Adipocyte (in vitro differentiated cells): ENCODE measurements around the gene RUNX1.

ENCODE experiments used
- DNase-seq: peaks from one replicate; pipeline ENCODE4 v3.0.0-alpha.2; 2015; ENCODE audit warnings: low read depth
- H3K27me3 ChIP-seq: replicated peaks from 2 replicates; pipeline ENCODE4 v1.7.0; 2013; ENCODE audit warnings: mild to moderate bottlenecking, low read length, moderate library complexity; ENCODE audit not compliant: control insufficient read depth, insufficient read depth
- H3K36me3 ChIP-seq: 2 replicates; pipeline ENCODE4 v1.7.0; 2013; ENCODE audit warnings: low read length, mild to moderate bottlenecking, moderate library complexity; ENCODE audit not compliant: control insufficient read depth, insufficient read depth, severe bottlenecking
- H3K4me1 ChIP-seq: 2 replicates; pipeline ENCODE4 v1.7.0; 2013; ENCODE audit warnings: mild to moderate bottlenecking, low read length, moderate library complexity; ENCODE audit not compliant: control insufficient read depth, insufficient read depth
- H3K4me3 ChIP-seq: 2 replicates; pipeline ENCODE4 v1.7.0; 2013; ENCODE audit warnings: mild to moderate bottlenecking, low read length, moderate library complexity
- H3K9ac ChIP-seq: 2 replicates; pipeline ENCODE4 v1.7.0; 2013; ENCODE audit warnings: mild to moderate bottlenecking, low read length, moderate library complexity
- H3K9me3 ChIP-seq: 2 replicates; pipeline ENCODE4 v1.7.0; 2013; ENCODE audit warnings: mild to moderate bottlenecking, low read length, moderate library complexity; ENCODE audit not compliant: control insufficient read depth

RUNX1 gene

DNA sequence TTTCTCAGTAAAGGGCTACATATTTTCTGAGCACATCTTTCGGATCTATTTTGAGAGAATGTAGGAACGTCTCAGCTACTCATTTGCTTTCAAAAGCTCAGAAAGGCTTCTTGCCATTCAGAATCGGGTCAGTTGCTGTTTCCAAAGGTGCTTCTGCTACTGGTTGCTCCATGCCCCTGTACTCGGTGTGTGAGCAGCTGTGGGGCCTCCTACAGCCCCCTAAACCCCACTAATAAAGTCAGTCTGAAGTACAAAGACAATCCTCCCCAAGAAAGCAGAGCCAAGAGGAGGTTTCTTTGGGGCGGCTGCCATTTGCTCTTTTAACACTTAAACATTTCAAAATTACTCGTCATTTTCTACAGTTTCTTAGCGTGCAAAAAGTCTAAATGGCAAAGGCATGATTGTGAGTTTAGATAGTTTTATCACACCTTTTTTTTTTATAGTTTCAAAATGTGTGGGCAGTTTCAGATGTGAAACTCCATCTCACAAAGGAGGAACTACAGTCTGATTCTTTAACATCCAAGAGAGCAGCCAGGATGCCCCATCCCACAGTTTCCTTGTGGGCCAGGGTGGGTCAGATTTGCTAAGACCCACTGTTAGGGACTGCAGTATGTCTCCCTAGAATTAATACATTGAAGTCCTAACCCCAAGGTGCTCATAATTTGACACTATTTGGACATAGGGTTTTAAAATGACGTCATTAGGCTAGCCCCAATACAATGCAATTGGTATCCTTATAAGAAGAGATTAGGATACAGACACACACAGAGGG lies 4.1 kb downstream of the RUNX1 start:
- no peaks in the 10 kb centered on the region for H3K9me3 ChIP-seq
- H3K4me1 ChIP-seq: peaks cover 38% of the 10 kb centered on the region
- DNase-seq: no peak
- no peak overlapping the region for H3K4me3 ChIP-seq
- no peaks in the 10 kb centered on the region for H3K36me3 ChIP-seq
- no peaks in the 10 kb centered on the region for H3K27me3 ChIP-seq
- no peak overlapping the region for H3K9ac ChIP-seq

DNA sequence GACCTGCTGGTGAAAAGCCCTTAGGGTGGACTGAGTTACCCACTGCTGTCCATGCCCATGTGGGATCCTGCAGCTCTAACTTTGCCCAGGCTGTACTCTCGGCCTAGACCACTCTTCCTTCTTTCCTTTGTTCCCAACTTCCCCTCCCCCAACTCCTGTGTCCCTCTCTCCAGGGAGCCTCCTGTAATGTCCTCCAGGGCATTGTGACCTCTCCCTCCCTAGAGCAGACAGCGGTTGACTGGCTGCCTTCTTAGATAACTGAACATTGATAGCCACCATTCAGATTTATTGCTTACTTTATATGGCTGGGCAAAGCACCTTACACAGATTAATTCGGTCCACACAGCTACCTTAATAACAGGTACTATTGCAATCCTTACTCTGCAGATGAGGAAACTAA lies 5.0 kb downstream of the RUNX1 start:
- Histone ChIP-seq H3K9me3 (no peaks in the 10 kb centered on the region), H3K4me1 (peaks cover 34% of the 10 kb centered on the region), H3K36me3 (no peaks in the 10 kb centered on the region), H3K27me3 (no peaks in the 10 kb centered on the region), H3K9ac (no peak overlapping the region), H3K4me3 (no peak overlapping the region)
- no peak for DNase-seq

DNA sequence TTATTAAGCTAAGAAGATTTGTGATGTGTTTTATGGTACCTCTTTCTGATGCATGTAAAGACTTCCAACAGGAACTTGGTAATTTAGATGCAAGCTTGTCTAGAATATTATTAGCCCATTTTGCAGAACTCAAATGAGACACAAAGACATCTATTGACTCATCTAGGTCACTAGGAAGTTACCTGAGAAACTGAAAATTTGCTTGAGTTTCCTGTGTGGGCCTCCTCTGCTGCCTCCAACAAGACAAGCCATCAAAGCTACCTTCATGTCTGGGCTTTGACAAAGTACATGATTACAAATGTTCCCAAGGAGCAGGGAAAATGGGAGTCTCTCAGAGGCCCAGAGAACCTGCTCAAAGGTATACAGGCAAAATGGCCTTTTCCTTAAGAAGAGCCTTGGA lies 5.6 kb downstream of the RUNX1 start:
- Histone ChIP-seq H3K9me3 (no peaks in the 10 kb centered on the region), H3K36me3 (no peaks in the 10 kb centered on the region), H3K4me1 (peaks cover 28% of the 10 kb centered on the region), H3K9ac (no peak overlapping the region), H3K4me3 (no peak overlapping the region), H3K27me3 (no peaks in the 10 kb centered on the region)
- no peak for DNase-seq

DNA sequence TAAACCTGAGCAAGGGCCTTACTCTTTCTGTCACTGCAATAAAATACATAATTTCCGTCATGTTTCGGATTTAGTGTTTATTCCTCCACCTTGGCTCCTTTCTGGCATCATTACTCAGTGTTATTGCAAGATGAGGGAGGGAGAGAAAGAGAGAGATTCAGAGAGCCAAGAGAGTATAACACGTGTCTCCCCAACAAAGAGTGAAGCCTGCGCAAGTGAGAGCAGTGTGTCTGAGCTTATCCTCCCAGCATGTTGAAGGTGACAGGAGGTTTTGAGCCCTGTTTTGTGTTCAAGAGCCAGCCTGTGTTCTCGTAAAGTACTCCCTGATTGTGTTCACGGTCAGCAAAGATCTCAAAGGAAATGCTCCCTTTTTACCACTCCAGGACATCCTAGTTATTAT lies 6.3 kb downstream of the RUNX1 start:
- Histone ChIP-seq H3K9me3 (no peaks in the 10 kb centered on the region), H3K9ac (no peak overlapping the region), H3K36me3 (no peaks in the 10 kb centered on the region), H3K4me3 (no peak overlapping the region), H3K27me3 (no peaks in the 10 kb centered on the region), H3K4me1 (peaks cover 21% of the 10 kb centered on the region)
- no peak for DNase-seq

DNA sequence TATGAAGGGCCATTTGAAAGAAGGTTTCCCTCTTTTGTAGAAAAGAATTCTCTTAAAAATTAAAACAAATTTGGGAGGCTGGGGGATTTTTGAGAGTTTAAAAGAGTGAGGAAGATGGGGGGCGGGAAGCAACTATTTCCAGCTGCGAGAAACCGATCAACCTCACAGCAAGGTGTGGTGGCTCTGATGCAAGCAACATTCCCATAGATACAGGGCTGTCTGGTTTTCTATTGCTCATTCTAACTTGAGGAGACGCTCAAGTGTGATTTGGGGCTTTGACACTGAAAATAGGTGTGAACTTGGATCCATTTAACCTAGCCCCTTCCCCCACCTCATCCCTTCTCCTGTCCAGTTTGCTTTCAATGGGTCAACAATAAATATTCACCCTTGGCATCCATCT lies 7.2 kb downstream of the RUNX1 start:
- no peak overlapping the region for H3K9ac ChIP-seq
- no peak overlapping the region for H3K4me3 ChIP-seq
- no peaks in the 10 kb centered on the region for H3K9me3 ChIP-seq
- no peaks in the 10 kb centered on the region for H3K27me3 ChIP-seq
- DNase-seq: no peak
- H3K4me1 ChIP-seq: peaks cover 16% of the 10 kb centered on the region
- no peaks in the 10 kb centered on the region for H3K36me3 ChIP-seq

DNA sequence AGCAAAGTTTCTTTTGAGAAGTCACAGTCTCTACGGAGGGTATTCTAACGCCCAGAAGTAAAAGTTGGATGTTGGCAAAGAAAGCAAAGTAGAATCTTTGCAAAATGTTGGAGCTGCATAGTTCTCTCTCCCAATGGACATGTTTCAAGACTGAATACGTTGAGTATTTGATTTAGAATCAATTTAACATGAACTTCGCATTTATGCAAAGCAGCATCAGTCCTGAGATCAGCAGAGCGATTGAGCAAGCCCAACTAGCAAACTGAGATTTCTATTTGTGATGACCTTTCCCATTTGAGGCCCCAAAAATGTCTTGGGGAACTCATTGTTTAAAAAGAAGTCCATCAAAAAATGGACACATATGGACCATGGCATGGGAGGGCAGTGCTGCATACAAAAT lies 8.0 kb downstream of the RUNX1 start:
- Histone ChIP-seq H3K9me3 (no peaks in the 10 kb centered on the region), H3K27me3 (no peaks in the 10 kb centered on the region), H3K4me1 (peaks cover 8% of the 10 kb centered on the region), H3K9ac (peak overlapping the region; percentile 40), H3K36me3 (no peaks in the 10 kb centered on the region), H3K4me3 (peak overlapping the region; percentile 61)
- DNase-seq: no peak

DNA sequence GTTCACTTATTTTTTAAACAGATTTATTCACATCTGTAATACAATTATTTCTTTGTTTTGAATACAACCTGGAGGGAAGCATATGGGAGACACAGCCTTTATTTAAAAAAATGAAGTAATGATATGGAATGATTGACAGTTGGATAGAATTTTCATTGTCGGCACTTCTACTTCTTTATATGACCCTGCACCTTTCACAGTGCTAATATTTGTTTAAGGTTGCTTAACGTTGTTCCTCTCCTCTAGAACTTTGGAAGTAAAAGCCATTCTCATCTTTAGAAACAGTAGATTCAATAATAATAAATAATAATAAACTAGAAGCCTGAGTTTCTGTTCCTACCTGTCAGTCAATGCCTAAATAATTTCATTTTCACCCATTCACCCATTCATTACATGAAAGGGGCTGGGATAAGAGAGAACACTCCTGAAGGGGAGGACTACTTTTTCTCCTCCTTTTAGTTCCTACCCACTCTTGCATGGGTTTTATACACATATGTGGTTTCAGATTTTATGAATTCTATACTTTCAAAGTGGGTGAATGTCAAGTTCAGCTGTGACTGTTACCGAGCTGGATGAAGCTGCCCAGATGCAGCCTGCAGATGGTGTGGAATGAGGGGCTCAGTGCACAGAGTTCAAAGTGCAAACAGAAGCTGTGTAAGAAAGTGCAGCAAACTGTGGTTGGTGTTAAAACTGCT lies 9.4 kb downstream of the RUNX1 start:
- Histone ChIP-seq H3K9me3 (no peaks in the 10 kb centered on the region), H3K4me3 (no peak overlapping the region), H3K36me3 (no peaks in the 10 kb centered on the region), H3K27me3 (no peaks in the 10 kb centered on the region), H3K4me1 (peaks cover 8% of the 10 kb centered on the region), H3K9ac (no peak overlapping the region)
- no peak for DNase-seq

DNA sequence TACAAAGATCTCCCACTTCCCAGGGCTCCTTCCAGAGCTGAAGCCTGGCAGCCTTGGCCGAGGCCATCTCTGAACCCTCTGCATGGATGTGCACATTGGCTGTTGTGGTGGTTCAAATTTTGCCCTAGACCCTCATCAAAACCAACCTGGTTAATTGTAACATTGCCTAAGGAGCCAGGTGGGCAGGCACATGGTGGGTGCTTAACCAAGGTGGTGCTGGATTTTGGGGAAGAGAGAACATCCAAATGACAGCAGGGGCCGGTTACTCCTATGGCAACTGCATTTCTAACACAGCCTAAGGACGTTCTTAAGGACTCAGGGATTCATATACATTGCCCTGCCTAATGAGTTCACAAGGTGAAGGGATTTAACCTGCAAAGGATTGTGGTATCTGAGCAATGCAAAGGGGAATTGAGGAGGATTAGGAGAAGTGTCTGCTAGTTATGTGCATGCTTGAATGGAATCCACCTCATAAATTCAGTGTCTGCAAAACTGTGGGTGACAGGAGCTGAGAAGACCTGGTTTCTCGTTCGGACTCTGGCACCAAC lies 10.3 kb downstream of the RUNX1 start:
- DNase-seq: no peak
- no peaks in the 10 kb centered on the region for H3K36me3 ChIP-seq
- no peak overlapping the region for H3K4me3 ChIP-seq
- no peaks in the 10 kb centered on the region for H3K27me3 ChIP-seq
- peaks cover 8% of the 10 kb centered on the region for H3K4me1 ChIP-seq
- H3K9me3 ChIP-seq: no peaks in the 10 kb centered on the region
- no peak overlapping the region for H3K9ac ChIP-seq

DNA sequence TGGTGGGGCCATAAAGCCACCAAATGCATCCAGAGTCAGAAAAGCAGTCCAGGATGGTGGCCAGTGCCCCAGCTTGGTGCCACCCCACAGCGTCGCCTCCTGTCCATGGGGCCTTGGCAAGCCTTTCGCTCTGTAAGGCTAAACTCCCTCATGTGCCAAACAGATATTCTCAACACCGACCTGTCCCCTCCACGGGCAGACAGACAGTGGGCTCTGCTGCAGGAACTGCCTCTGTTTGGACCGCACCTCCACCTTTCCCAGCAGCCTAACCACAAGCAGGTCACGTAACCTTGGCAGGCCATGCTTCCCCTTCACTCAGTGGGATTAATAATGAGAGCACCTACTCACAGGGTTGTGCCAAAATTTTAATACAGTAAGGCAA lies 11.7 kb downstream of the RUNX1 start:
- no peak for DNase-seq
- peaks cover 8% of the 10 kb centered on the region for H3K4me1 ChIP-seq
- no peaks in the 10 kb centered on the region for H3K36me3 ChIP-seq
- H3K27me3 ChIP-seq: no peaks in the 10 kb centered on the region
- no peak overlapping the region for H3K9ac ChIP-seq
- H3K9me3 ChIP-seq: no peaks in the 10 kb centered on the region
- no peak overlapping the region for H3K4me3 ChIP-seq

DNA sequence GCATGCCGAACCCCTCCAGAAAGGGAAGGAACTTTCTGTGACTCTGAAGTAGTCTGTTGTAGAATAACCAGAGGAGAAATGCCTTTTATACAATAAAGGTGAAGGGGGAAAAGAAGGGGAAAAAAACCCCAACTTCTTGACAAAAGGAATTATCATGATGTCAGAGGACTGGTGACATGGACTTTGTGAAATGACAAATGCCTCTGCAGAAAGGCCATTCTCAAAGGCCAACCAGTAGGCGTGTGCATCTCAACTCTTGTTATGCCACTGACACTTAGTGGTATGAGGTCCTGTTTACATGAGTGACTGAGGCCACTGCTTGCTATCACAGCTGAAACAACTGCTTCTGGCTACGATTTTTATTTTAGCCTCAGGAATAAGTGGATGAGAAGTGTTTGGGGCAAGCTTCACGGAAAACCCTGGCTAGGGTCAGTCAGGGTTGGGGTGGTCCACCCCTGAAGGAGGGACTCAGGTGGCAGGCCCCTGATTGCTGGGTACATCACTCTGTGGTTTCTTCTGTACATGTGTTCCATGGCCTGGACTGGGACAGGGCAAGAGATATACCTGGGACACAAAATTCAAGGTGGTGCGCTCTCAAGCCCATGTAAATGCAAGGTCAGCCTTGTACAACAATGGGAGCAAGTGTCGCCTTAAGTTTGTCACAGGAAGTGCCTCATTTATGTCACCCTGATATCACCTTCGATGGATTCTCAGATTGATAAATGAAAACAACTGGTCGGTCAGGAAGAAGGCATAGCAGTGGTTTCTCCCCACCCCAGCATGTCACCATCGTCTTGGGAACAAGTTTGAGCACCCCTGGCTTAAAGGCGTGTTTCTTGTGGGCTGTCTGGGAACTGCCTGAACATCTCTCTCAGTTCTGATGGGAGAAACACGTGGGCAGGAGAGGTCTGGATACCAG lies 12.4 kb downstream of the RUNX1 start:
- no peak overlapping the region for H3K9ac ChIP-seq
- H3K27me3 ChIP-seq: no peaks in the 10 kb centered on the region
- H3K4me3 ChIP-seq: no peak overlapping the region
- H3K4me1 ChIP-seq: peaks cover 8% of the 10 kb centered on the region
- no peak for DNase-seq
- H3K36me3 ChIP-seq: no peaks in the 10 kb centered on the region
- no peaks in the 10 kb centered on the region for H3K9me3 ChIP-seq

DNA sequence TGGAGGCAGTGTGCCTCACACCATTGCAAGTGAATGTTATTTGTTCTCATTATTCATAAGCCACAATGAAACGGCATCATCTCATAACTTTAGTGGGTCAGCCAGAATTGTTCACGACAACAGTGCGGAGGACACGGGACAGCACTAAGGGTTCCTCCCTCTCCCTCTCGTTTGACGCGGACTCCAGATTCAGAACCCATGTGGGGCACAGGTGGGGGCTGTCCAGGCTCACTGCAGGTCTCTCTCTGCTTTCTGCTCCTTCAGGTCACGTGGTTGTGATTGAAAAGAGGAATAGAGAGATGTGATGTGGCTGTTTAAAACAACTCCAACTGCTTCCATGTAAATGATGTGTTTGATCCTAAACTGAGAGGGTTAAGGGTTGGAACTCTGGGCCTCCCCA lies 13.5 kb downstream of the RUNX1 start:
- Histone ChIP-seq H3K4me1 (peaks cover under 1% of the 10 kb centered on the region), H3K4me3 (no peak overlapping the region), H3K36me3 (no peaks in the 10 kb centered on the region), H3K9me3 (no peaks in the 10 kb centered on the region), H3K9ac (no peak overlapping the region), H3K27me3 (no peaks in the 10 kb centered on the region)
- DNase-seq: no peak
